Measurements from ENCODE around the gene GORASP2.

The GORASP2 gene

GRCh38 chr2:170999654-171000053, 70.6 kb downstream of the GORASP2 start:
- no peak for DNase-seq (ENCODE audit: low read depth)

- DNase-seq (ENCODE audit: low read depth): no peak
These were observed 75.3 kb downstream of the GORASP2 start for GRCh38 chr2:171004363-171004762.

DNA sequence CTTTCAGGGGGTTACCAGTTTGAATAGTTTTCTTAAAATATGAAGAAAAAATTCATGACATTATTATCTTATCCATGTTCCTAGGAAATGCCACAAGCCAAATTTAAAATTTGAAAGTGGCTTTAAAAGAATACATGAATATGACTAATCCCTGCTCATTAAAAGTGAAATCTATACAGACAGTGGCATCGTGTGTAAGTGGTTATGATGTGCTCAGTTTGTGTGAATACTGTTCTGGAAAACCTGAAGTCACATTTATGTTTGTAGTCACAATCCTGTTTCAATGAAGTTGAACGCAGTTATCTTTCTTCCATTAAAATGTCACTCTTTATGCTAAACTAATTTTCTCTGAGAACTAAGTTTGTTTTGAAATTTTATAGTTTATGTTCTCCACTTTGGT, 75.8 kb downstream of the GORASP2 start:
- DNase-seq (ENCODE audit: low read depth): no peak

DNA sequence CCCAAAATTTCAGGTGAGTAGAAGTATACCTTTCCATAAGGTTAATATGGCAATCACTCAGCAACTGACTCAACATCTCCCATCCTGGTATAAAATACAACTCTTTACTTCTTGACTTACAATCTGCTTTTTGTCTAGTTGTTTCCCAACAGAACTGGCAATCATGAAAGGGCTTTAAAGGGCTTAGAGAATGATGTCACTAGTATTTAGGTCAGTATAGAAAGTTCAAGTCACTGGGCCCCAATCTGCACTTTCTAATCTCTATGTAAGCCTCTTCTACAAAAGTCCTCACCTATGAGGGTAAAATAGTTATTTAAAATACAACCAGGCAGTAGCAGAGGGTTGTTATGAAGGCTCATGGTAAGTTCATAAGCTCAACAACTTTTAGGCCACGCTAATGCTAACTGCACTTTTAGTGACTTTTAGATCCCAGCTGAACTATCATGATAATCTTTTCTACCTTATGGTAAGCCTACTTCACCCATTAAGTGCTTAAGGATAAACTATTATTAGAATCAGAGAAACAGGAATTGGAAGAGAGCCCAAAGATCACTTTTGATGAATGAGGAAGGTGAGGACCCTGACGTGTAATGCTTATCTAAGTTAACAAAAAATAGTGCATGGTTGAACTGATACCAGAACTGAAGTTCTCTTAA, 79.6 kb downstream of the GORASP2 start:
- DNase-seq (ENCODE audit: low read depth): no peak

- no peak for DNase-seq (ENCODE audit: low read depth)
These were observed 80.3 kb downstream of the GORASP2 start for GRCh38 chr2:171009386-171009785.

GRCh38 chr2:171013851-171014250, 84.8 kb downstream of the GORASP2 start:
- no peak for DNase-seq (ENCODE audit: low read depth)

GRCh38 chr2:171016125-171016524, 87.1 kb downstream of the GORASP2 start:
- DNase-seq (ENCODE audit: low read depth): no peak
